HFFc6 (cell line): ENCODE measurements around the gene EXOC1. TPM values are rescaled to one million over a fixed set of nuclear protein-coding genes. Genes with fewer than 3 reads are reported as not detected.
"Not testable (repeated sequence)": the region's sequence is repeated elsewhere in the genome, so short reads cannot be mapped to it uniquely, and the experiment has no call there.

Source experiments
- DNase-seq: peaks from one replicate; pipeline ENCODE4 v3.0.0-alpha.2; 2018
- H3K27ac Mint-ChIP-seq: 2 replicates; pipeline ENCODE4 v1.8.0; 2020; ENCODE audit warnings: mild to moderate bottlenecking, mixed read lengths
- H3K27me3 Mint-ChIP-seq: 2 replicates; pipeline ENCODE4 v1.8.0; 2021; ENCODE audit warnings: mild to moderate bottlenecking, moderate library complexity, mixed read lengths; ENCODE audit not compliant: insufficient read depth
- H3K36me3 Mint-ChIP-seq: 2 replicates; pipeline ENCODE4 v1.8.0; 2021; ENCODE audit warnings: low read depth, mixed read lengths
- H3K4me1 Mint-ChIP-seq: 2 replicates; pipeline ENCODE4 v1.8.0; 2020; ENCODE audit warnings: low read depth, mixed read lengths
- H3K4me3 Mint-ChIP-seq: 2 replicates; pipeline ENCODE4 v1.8.0; 2020; ENCODE audit warnings: mild to moderate bottlenecking, moderate library complexity, mixed read lengths
- H3K9me3 Mint-ChIP-seq: 2 replicates; pipeline ENCODE4 v1.8.0; 2020; ENCODE audit warnings: mild to moderate bottlenecking, mixed read lengths
- total RNA-seq, 6 experiments: library from RNA; stranded (reverse); fragmentation: NEBNext Ultra II Directional; extraction: Animal tissue kit (Norgen Biotek cat#: 25700); gene quantifications; 2 replicates in 1 of 6; 3 replicates in 5 of 6; pipeline ENCODE4 v1.2.3, GENCODE V29; 2021
- TF ChIP-seq, protein P1 (sequence below): fragments of 200-600 bp; sonication (generic); IDR thresholded peaks from 2 replicates; pipeline ENCODE4 v1.5.0; 2021; ENCODE audit warnings: antibody characterized with exemption, mild to moderate bottlenecking

The EXOC1 gene
- total RNA-seq, 6 experiments from 2014 or later, result 28.8 to 32.6 (median 31.4) TPM

DNA sequence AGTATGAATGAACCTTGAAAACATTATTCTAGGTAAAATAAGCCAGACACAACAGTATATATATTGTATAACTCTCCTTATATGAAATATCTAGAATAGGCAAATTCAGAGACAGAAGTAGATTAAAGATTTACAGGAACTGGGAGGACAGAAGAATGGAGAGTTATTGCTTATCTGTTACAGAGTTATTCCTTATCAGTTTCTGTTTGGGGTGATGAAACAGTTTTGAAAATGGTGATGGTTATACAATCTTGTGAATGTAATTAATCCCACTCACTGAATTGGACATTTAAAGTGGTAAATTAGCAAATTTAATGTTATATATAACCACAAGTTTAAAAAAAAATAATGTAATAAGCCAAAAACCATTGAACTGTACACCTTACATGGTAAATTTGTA lies 14.5 kb upstream of the EXOC1 start:
- Mint-ChIP-seq H3K27ac (no peak overlapping the region), H3K4me1 (no peaks in the 10 kb centered on the region), H3K27me3 (no peaks in the 10 kb centered on the region; the same call in none of the 2 replicates), H3K36me3 (no peaks in the 10 kb centered on the region), H3K4me3 (no peak overlapping the region), H3K9me3 (no peaks in the 10 kb centered on the region)
- DNase-seq, result no peak
- TF ChIP-seq, protein P1, sequence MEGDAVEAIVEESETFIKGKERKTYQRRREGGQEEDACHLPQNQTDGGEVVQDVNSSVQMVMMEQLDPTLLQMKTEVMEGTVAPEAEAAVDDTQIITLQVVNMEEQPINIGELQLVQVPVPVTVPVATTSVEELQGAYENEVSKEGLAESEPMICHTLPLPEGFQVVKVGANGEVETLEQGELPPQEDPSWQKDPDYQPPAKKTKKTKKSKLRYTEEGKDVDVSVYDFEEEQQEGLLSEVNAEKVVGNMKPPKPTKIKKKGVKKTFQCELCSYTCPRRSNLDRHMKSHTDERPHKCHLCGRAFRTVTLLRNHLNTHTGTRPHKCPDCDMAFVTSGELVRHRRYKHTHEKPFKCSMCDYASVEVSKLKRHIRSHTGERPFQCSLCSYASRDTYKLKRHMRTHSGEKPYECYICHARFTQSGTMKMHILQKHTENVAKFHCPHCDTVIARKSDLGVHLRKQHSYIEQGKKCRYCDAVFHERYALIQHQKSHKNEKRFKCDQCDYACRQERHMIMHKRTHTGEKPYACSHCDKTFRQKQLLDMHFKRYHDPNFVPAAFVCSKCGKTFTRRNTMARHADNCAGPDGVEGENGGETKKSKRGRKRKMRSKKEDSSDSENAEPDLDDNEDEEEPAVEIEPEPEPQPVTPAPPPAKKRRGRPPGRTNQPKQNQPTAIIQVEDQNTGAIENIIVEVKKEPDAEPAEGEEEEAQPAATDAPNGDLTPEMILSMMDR, result no peak

DNA sequence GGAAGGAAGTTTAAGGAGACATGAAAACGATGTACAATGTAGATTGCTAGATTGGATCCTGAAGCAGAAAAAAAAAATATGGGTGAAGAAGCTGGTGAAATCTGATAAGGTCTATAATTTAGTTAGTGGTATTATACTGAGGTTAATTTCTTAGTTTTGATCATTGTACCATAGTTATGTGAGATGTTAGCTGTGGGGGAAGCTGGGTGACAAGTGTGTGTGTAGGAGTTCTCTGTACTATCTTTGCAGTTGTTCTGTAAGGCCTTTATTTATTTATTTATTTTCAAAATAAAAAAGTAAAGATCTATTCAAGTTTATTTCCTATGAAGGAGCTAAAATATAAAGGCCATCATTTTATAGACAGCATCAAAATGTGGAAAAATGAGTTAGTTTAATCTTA lies 12.5 kb upstream of the EXOC1 start:
- no peaks in the 10 kb centered on the region for H3K4me1 Mint-ChIP-seq
- H3K27me3 Mint-ChIP-seq, result no peaks in the 10 kb centered on the region; the same call in none of the 2 replicates
- H3K27ac Mint-ChIP-seq, result no peak overlapping the region
- TF ChIP-seq, protein P1, result no peak
- H3K9me3 Mint-ChIP-seq, result no peaks in the 10 kb centered on the region
- H3K4me3 Mint-ChIP-seq, result no peak overlapping the region
- H3K36me3 Mint-ChIP-seq, result no peaks in the 10 kb centered on the region
- DNase-seq, result no peak

DNA sequence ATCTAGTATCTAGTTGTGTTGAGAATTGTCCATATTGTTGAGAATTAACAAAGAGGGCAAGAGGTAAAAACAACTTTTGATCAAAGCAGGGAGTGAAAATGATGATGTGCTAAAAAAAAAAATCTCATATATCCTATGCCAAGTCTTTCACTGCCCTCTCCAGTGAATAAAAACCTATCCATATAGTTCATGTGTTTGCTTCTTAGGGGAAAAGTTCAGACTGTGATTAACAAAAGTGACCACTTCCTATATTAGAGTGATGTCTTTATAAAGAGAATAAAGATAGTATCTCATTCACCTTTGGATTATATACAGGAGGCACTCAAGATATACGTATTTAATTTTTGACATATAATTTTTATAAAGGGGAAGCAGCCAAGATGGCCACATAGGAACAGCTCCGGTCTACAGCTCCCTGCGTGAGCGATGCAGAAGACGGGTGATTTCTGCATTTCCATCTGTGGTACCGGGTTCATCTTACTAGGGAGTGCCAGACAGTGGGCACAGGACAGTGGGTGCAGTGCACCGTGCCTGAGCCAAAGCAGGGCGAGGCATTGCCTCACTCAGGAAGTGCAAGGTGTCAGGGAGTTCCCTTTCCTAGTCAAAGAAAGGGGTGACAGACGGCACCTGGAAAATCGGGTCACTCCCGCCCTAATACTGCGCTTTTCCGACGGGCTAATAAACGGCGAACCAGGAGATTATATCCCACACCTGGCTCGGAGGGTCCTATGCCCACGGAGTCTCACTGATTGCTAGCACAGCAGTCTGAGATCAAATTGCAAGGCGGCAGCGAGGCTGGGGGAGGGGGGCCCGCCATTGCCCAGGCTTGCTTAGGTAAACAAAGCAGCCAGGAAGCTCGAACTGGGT lies 11.8 kb upstream of the EXOC1 start:
- not testable (repeated sequence) for H3K4me1 Mint-ChIP-seq, H3K27me3 Mint-ChIP-seq, H3K27ac Mint-ChIP-seq, H3K36me3 Mint-ChIP-seq, H3K4me3 Mint-ChIP-seq, H3K9me3 Mint-ChIP-seq, DNase-seq

DNA sequence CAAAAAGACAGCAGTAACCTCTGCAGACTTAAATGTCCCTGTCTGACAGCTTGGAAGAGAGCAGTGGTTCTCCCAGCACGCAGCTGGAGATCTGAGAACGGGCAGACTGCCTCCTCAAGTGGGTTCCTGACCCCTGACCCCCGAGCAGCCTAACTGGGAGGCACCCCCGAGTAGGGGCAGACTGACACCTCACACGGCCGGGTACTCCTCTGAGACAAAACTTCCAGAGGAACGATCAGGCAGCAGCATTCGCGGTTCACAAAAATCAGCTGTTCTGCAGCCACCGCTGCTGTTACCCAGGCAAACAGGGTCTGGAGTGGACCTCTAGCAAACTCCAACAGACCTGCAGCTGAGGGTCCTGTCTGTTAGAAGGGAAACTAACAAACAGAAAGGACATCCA lies 11.1 kb upstream of the EXOC1 start:
- H3K36me3 Mint-ChIP-seq, H3K4me1 Mint-ChIP-seq, H3K27me3 Mint-ChIP-seq, H3K9me3 Mint-ChIP-seq, DNase-seq, H3K27ac Mint-ChIP-seq, H3K4me3 Mint-ChIP-seq: not testable (repeated sequence)

- TF ChIP-seq, protein P1, result peak; percentile 36
- H3K27me3 Mint-ChIP-seq, result peaks cover 3% of the 10 kb centered on the region
- no peak overlapping the region for H3K4me3 Mint-ChIP-seq
- H3K4me1 Mint-ChIP-seq, result no peaks in the 10 kb centered on the region; the same call in 1 of the 2 replicates
- no peaks in the 10 kb centered on the region for H3K9me3 Mint-ChIP-seq
- no peak for DNase-seq
- H3K27ac Mint-ChIP-seq, result no peak overlapping the region
- no peaks in the 10 kb centered on the region for H3K36me3 Mint-ChIP-seq
These were observed 3.7 kb upstream of the EXOC1 start for GRCh38 chr4:55849724-55850123.

GRCh38 chr4:55851885-55852284 lies 1.6 kb upstream of the EXOC1 start:
- Mint-ChIP-seq H3K27ac (no peak overlapping the region), H3K36me3 (no peaks in the 10 kb centered on the region), H3K9me3 (no peaks in the 10 kb centered on the region), H3K4me3 (no peak overlapping the region), H3K27me3 (peaks cover 3% of the 10 kb centered on the region), H3K4me1 (no peaks in the 10 kb centered on the region; the same call in 1 of the 2 replicates)
- TF ChIP-seq, protein P1, result no peak
- no peak for DNase-seq
